IMR-90 (cell line): ENCODE measurements around the gene SRCIN1. TPM values are rescaled to one million over a fixed set of nuclear protein-coding genes. Genes with fewer than 3 reads are reported as not detected.

Experiments
- ATAC-seq: fragments of 200-7000 bp; cut with Tn5 transposase; 2 replicates; pipeline ENCODE4 v1.9.1; 2020; ENCODE audit warnings: low read depth, mild to moderate bottlenecking, moderate library complexity
- BruUV-seq: library from RNA; stranded (reverse); fragments of 400-500 nt; replicated peaks from 2 replicates; lab custom pipeline; 2021; lab: Mats Ljungman, UMichigan
- CTCF ChIA-PET: fragments of 300-600 bp; formaldehyde crosslinking; extraction: SDS; loops from one replicate; lab custom pipeline; 2021; ENCODE audit warnings: antibody characterized with exemption; lab: Yijun Ruan, JAX
- POLR2A ChIA-PET: fragments of 300-600 bp; sonication (Branson Sonifier 250); formaldehyde crosslinking; loops from one replicate; lab custom pipeline; 2022; ENCODE audit warnings: antibody characterized with exemption; ENCODE audit not compliant: unreplicated experiment; lab: Charles Lee
- DNase-seq: peaks from one replicate; pipeline ENCODE4 v3.0.0; 2013
- H2AFZ ChIP-seq: replicated peaks from 2 replicates; pipeline ENCODE3; 2013; ENCODE audit warnings: low read length, mild to moderate bottlenecking; ENCODE audit not compliant: poor library complexity
- H2AK5ac ChIP-seq: 2 replicates; pipeline ENCODE4 v1.6.1; 2013; ENCODE audit warnings: low read depth, low read length, inconsistent platforms
- H2AK9ac ChIP-seq: replicated peaks from 2 replicates; pipeline ENCODE3; 2013; ENCODE audit warnings: mild to moderate bottlenecking, low read depth, low read length, moderate library complexity; ENCODE audit not compliant: poor library complexity
- H2BK120ac ChIP-seq: 2 replicates; pipeline ENCODE4 v1.6.1; 2013; ENCODE audit warnings: low read depth, low read length, inconsistent platforms
- H2BK15ac ChIP-seq: 3 replicates; pipeline ENCODE4 v1.6.1; 2013; ENCODE audit warnings: low read depth, low read length, inconsistent platforms
- H2BK20ac ChIP-seq: 2 replicates; pipeline ENCODE4 v1.6.1; 2013; ENCODE audit warnings: low read depth, mild to moderate bottlenecking, inconsistent platforms, low read length, moderate library complexity
- H2BK5ac ChIP-seq: 2 replicates; pipeline ENCODE4 v1.6.1; 2013; ENCODE audit warnings: mild to moderate bottlenecking, low read depth, low read length, inconsistent platforms; ENCODE audit not compliant: poor library complexity, severe bottlenecking
- H3K14ac ChIP-seq: replicated peaks from 2 replicates; pipeline ENCODE4 v1.6.1; 2013; ENCODE audit warnings: low read depth, low read length, inconsistent platforms
- H3K18ac ChIP-seq: 2 replicates; pipeline ENCODE4 v1.6.1; 2013; ENCODE audit warnings: low read depth, low read length, control low read depth
- H3K23ac ChIP-seq: 2 replicates; pipeline ENCODE4 v1.6.1; 2013; ENCODE audit warnings: low read depth, low read length, inconsistent platforms
- H3K27ac ChIP-seq: 2 replicates; pipeline ENCODE4 v1.5.1; 2013; ENCODE audit warnings: mild to moderate bottlenecking, control low read depth, low read length; ENCODE audit not compliant: insufficient read depth
- H3K27me3 ChIP-seq: 2 replicates; pipeline ENCODE4 v1.6.1; 2013; ENCODE audit warnings: low read length; ENCODE audit not compliant: control insufficient read depth, insufficient read depth
- H3K36me3 ChIP-seq: 2 replicates; pipeline ENCODE4 v1.6.1; 2013; ENCODE audit warnings: low read length, mixed read lengths; ENCODE audit not compliant: control insufficient read depth, insufficient read depth
- H3K4ac ChIP-seq: 2 replicates; pipeline ENCODE4 v1.6.1; 2013; ENCODE audit warnings: low read depth, low read length, inconsistent platforms
- H3K4me1 ChIP-seq: 2 replicates; pipeline ENCODE4 v1.6.1; 2013; ENCODE audit warnings: low read length, mixed read lengths; ENCODE audit not compliant: control insufficient read depth, insufficient read depth
- H3K4me2 ChIP-seq: 2 replicates; pipeline ENCODE4 v1.6.1; 2013; ENCODE audit warnings: low read depth, mild to moderate bottlenecking, control low read depth, low read length, moderate library complexity
- H3K4me3 ChIP-seq: 2 replicates; pipeline ENCODE4 v1.5.1; 2013; ENCODE audit warnings: low read depth, mild to moderate bottlenecking, control low read depth, low read length, moderate library complexity; ENCODE audit not compliant: insufficient read depth
- H3K56ac ChIP-seq: 2 replicates; pipeline ENCODE4 v1.6.1; 2013; ENCODE audit warnings: low read length, inconsistent platforms; ENCODE audit not compliant: insufficient read depth; ENCODE audit errors: extremely low read depth
- H3K79me1 ChIP-seq, 2 experiments: 2 replicates each; pipeline ENCODE4 v1.6.1; 2013; ENCODE audit warnings: low read length in 2 of 2, inconsistent platforms in 1 of 2, low read depth in 1 of 2
- H3K9ac ChIP-seq: 2 replicates; pipeline ENCODE4 v1.6.1; 2013; ENCODE audit warnings: low read depth, low read length, control low read depth
- H3K9me1 ChIP-seq: 2 replicates; pipeline ENCODE4 v1.6.1; 2013; ENCODE audit warnings: low read length, inconsistent platforms; ENCODE audit not compliant: insufficient read depth
- H3K9me3 ChIP-seq: 2 replicates; pipeline ENCODE4 v1.6.1; 2013; ENCODE audit warnings: low read length; ENCODE audit not compliant: control insufficient read depth, insufficient read depth
- H4K20me1 ChIP-seq: 2 replicates; pipeline ENCODE4 v1.6.1; 2013; ENCODE audit warnings: low read length, inconsistent platforms; ENCODE audit not compliant: insufficient read depth
- H4K5ac ChIP-seq: 2 replicates; pipeline ENCODE4 v1.6.1; 2013; ENCODE audit warnings: mild to moderate bottlenecking, low read depth, low read length, control low read depth
- H4K8ac ChIP-seq, 2 experiments: 2 replicates each; pipeline ENCODE4 v1.6.1; 2013; ENCODE audit warnings: low read depth in 2 of 2, low read length in 2 of 2, control low read depth in 1 of 2, inconsistent platforms in 1 of 2
- H4K91ac ChIP-seq: 2 replicates; pipeline ENCODE4 v1.6.1; 2013; ENCODE audit warnings: low read depth, low read length, inconsistent platforms; ENCODE audit not compliant: insufficient read depth
- BHLHE40 ChIP-seq: fragments of 150-350 bp; IDR thresholded peaks from 2 replicates; pipeline ENCODE4 v1.6.1; 2016; ENCODE audit warnings: mild to moderate bottlenecking, low read depth, low read length
- CEBPB ChIP-seq: IDR thresholded peaks from 2 replicates; pipeline ENCODE4 v1.6.1; 2012; ENCODE audit warnings: low read depth, low read length, improper control_type of control experiment
- CHD1 ChIP-seq: IDR thresholded peaks from 2 replicates; pipeline ENCODE4 v1.6.1; 2012; ENCODE audit warnings: low read depth, low read length, improper control_type of control experiment
- CTCF ChIP-seq: conservative IDR thresholded peaks from 2 replicates; pipeline ENCODE4 v1.5.1; 2012; ENCODE audit warnings: mild to moderate bottlenecking, low read depth, low read length, improper control_type of control experiment
- ELK1 ChIP-seq: fragments of 150-350 bp; IDR thresholded peaks from 2 replicates; pipeline ENCODE4 v1.6.1; 2016; ENCODE audit warnings: low read depth, mild to moderate bottlenecking, low read length, moderate library complexity, borderline replicate concordance
- FOS ChIP-seq: fragments of 150-350 bp; IDR thresholded peaks from 2 replicates; pipeline ENCODE4 v1.6.1; 2016; ENCODE audit warnings: low read depth, low read length
- MAFK ChIP-seq: IDR thresholded peaks from 2 replicates; pipeline ENCODE4 v1.6.1; 2012; ENCODE audit warnings: low read depth, low read length, improper control_type of control experiment
- MAZ ChIP-seq: IDR thresholded peaks from 2 replicates; pipeline ENCODE4 v1.6.1; 2012; ENCODE audit warnings: low read depth, mild to moderate bottlenecking, low read length, improper control_type of control experiment, moderate library complexity, borderline replicate concordance
- MXI1 ChIP-seq: IDR thresholded peaks from 2 replicates; pipeline ENCODE4 v1.6.1; 2012; ENCODE audit warnings: low read depth, mild to moderate bottlenecking, low read length, moderate library complexity, borderline replicate concordance
- NFE2L2 ChIP-seq: fragments of 150-350 bp; IDR thresholded peaks from 2 replicates; pipeline ENCODE4 v1.6.1; 2016; ENCODE audit warnings: low read depth, mild to moderate bottlenecking, low read length
- POLR2A ChIP-seq: IDR thresholded peaks from 2 replicates; pipeline ENCODE4 v1.6.1; 2012; ENCODE audit warnings: mild to moderate bottlenecking, low read depth, low read length
- RAD21 ChIP-seq: IDR thresholded peaks from 2 replicates; pipeline ENCODE4 v1.6.1; 2012; ENCODE audit warnings: low read length, improper control_type of control experiment
- RCOR1 ChIP-seq: IDR thresholded peaks from 2 replicates; pipeline ENCODE4 v1.6.1; 2012; ENCODE audit warnings: mild to moderate bottlenecking, low read length, improper control_type of control experiment; ENCODE audit not compliant: insufficient replicate concordance
- RFX5 ChIP-seq: IDR thresholded peaks from 2 replicates; pipeline ENCODE4 v1.8.0; 2012; ENCODE audit warnings: low read depth, mild to moderate bottlenecking, low read length, moderate library complexity
- SMC3 ChIP-seq: fragments of 150-350 bp; IDR thresholded peaks from 2 replicates; pipeline ENCODE4 v1.6.1; 2016; ENCODE audit warnings: low read depth, mild to moderate bottlenecking, antibody characterized with exemption, low read length, moderate library complexity
- USF2 ChIP-seq: fragments of 150-350 bp; IDR thresholded peaks from 2 replicates; pipeline ENCODE4 v1.6.1; 2017; ENCODE audit warnings: mild to moderate bottlenecking, antibody characterized with exemption, low read length, low read depth
- WGBS, 2 experiments: methylation state at CpG; one replicate each; pipeline versions ENCODE4 v1.1.5 to v1.1.7; 2013; ENCODE audit warnings: missing lambda C conversion rate in 2 of 2; ENCODE audit not compliant: insufficient read length in 1 of 2; ENCODE audit errors: extremely low coverage in 2 of 2; 5-methylcytosine and 5-hydroxymethylcytosine counted together
- dilution Hi-C: fragments of 300-500 bp; cut with HindIII; formaldehyde crosslinking; loops from one replicate; pipeline ENCODE4 v1.14.3; 2018; ENCODE audit warnings: low sequenced_read_pairs; ENCODE audit not compliant: unreplicated experiment
- in situ Hi-C: fragments of 300-500 bp; cut with MboI; formaldehyde crosslinking; loops from 3 replicates; pipeline ENCODE4 v1.14.3; 2019; ENCODE audit warnings: low sequenced_read_pairs, inconsistent platforms, mixed read lengths
- intact Hi-C: fragments of 100-400 bp; cut with micrococcal nuclease; formaldehyde crosslinking; loops from 2 replicates; pipeline ENCODE4 v1.10.0; 2022
- polyA plus RNA-seq, 3 experiments: library from polyadenylated mRNA; depleted of rRNA; stranded (reverse); fragments of >200 nt; gene quantifications; 2 replicates each; pipeline ENCODE4 v1.2.3, GENCODE V29; 2012; ENCODE audit warnings: low replicate concordance in 1 of 3
- total RNA-seq: library from RNA; depleted of rRNA; stranded (reverse); fragments of >200 nt; gene quantifications from 2 replicates; pipeline ENCODE4 v1.2.3, GENCODE V29; 2012

SRCIN1 gene
- total and polyA plus RNA-seq, 2 of the 4 experiments (the other 2 are of a cell fraction): not detected

- Histone ChIP-seq H3K27me3 (peaks cover 65% of the 10 kb centered on the region), H2BK5ac (no peak overlapping the region)
Measured at GRCh38 chr17:38619937-38620550, 14.3 kb upstream of the SRCIN1 start.

More at GRCh38 chr17:38619937-38620550, 14.3 kb upstream of the SRCIN1 start:
- H3K9ac ChIP-seq: no peak overlapping the region
- ChIA-PET POLR2A (no interaction called here), CTCF (no interaction called here)
- no peaks in the 10 kb centered on the region for H3K9me1 ChIP-seq
- no TSS peak for BruUV-seq
- no peak overlapping the region for H3K4ac ChIP-seq
- in situ Hi-C loops (no loop called here), dilution Hi-C loops (no loop called here), intact Hi-C loops (no loop called here)
- no peak overlapping the region for H3K23ac ChIP-seq
- H3K9me3 ChIP-seq: no peaks in the 10 kb centered on the region
- H3K36me3 ChIP-seq: no peaks in the 10 kb centered on the region
- no peak overlapping the region for H4K91ac ChIP-seq
- no peak overlapping the region for H3K4me3 ChIP-seq
- no peak overlapping the region for H4K5ac ChIP-seq
- H2BK15ac ChIP-seq: no peak overlapping the region
- no peaks in the 10 kb centered on the region for H4K20me1 ChIP-seq
- no peaks in the 10 kb centered on the region for H3K79me1 ChIP-seq
- no peak overlapping the region for H3K14ac ChIP-seq
- WGBS, 2 experiments: 26% methylated on average over 3 of the region's 9 CpGs; no CpG with 5 or more reads in 1 of the 2 experiments
- no peak overlapping the region for H3K56ac ChIP-seq
- no peak overlapping the region for H3K4me2 ChIP-seq
- DNase-seq (no peak), ATAC-seq (no peak)
- H3K27ac ChIP-seq: no peak overlapping the region
- no peaks in the 10 kb centered on the region for H3K4me1 ChIP-seq
- TF ChIP-seq BHLHE40: no peak
- TF ChIP-seq USF2: no peak
- no peak for TF ChIP-seq SMC3
- TF ChIP-seq MAFK: no peak
- TF ChIP-seq RFX5: no peak
- no peak for TF ChIP-seq MAZ
- no peak for TF ChIP-seq ELK1
- TF ChIP-seq CHD1: no peak
- TF ChIP-seq RCOR1: no peak
- TF ChIP-seq CTCF: no peak
- no peak for TF ChIP-seq MXI1
- no peak for TF ChIP-seq FOS
- TF ChIP-seq RAD21: no peak
- TF ChIP-seq CEBPB: no peak
- no peak for TF ChIP-seq POLR2A
- TF ChIP-seq NFE2L2: no peak
- H3K18ac ChIP-seq: no peak overlapping the region
- no peak overlapping the region for H2AFZ ChIP-seq
- no peak overlapping the region for H2BK120ac ChIP-seq
- H4K8ac ChIP-seq: no peak overlapping the region
- H2BK20ac ChIP-seq: no peak overlapping the region
- H2AK5ac ChIP-seq: no peak overlapping the region
- H2AK9ac ChIP-seq: no peak overlapping the region
